Activated CD8-positive, alpha-beta memory T cell treated with anti-CD3 and anti-CD28 coated beads, Interleukin-2, amount 50 U/mL, for 4 hours (primary cell): ENCODE data around the gene MTFMT.
"Not testable (repeated sequence)": the region's sequence is repeated elsewhere in the genome, so short reads cannot be mapped to it uniquely, and the experiment has no call there.

Experiments used
- DNase-seq: peaks from one replicate; pipeline ENCODE4 v3.0.0-alpha.2; 2020

The MTFMT gene

DNA sequence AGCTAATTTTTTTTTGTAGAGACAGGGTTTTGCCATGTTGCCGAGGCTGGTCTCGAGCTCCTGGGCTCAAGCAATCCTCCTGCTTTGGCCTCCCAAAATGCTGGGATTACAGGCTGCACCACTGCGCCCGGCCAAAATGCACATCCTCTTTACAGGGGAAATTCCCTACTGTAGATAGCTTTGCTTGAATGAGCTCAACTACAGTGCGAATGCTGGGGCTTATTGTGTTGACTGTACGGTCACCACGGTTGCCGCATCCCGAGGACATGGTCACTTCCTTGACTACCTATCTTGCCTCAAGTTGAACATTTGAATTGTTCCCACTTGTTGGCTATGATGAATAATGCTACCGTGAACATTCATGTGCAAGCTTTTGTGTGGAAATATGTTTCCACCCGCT, 5.3 kb upstream of the MTFMT start:
- DNase-seq: no peak

DNA sequence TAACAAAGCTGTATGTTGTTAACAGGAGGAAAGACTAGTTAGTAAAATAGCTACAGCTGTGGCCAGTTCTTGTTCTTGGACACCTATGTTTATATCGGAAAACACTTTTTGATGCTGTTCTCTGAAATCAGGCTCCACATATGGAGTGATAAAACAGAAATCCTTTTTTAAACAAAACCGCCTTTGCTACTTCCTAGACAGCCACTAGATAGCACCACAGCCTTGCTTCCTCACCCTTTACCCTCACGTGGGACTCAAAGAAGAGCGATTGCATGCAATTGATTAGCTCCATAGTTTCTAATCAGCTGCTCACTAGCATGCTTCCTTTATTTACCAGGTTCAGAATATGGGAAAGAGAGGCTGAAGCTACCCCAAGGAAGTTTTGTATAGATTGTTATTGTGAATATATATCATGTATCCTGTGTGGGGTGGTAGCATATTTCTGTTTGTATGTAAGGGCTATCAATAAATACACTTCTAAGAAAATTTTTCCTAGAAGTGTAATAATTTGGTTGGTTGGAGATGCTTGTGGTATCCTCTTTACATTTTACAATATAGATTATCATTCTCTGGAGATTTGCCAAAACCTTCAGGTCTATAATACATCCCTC, 4.3 kb upstream of the MTFMT start:
- no peak for DNase-seq

DNA sequence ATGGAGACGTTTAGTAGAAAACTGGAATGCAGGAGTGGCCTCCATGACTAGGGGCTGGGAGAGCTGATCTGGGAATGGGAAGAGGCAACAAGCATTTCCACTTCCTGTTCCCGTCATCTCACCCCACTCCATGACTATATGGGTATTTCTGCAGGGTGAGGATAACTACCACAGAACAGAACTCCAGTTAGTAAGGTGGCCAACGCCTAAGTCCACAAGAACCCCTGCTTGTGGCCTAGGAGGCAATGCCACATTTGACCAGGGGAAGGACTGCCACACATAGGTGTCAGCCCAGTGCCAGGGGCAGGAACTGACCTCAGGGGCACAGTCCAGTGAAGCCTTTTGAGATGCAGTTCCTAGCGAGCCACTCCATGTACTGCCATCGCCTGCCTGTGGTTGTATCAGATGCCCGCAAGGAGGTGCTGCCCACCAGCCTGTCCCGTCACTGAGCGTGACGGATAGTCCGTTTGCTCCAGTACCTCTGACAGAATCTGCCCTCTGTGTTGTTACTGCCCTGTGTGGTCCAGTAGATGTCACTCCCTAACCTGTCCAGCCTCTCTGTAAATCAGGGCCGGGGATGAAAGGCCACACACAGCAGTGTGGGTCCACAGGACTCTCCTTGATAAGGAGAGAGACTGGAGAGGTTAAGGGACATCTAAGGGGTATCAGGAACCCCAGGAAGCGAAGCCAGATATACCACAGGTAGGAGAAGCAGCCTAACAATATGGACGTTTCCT, 3.5 kb upstream of the MTFMT start:
- no peak for DNase-seq

DNA sequence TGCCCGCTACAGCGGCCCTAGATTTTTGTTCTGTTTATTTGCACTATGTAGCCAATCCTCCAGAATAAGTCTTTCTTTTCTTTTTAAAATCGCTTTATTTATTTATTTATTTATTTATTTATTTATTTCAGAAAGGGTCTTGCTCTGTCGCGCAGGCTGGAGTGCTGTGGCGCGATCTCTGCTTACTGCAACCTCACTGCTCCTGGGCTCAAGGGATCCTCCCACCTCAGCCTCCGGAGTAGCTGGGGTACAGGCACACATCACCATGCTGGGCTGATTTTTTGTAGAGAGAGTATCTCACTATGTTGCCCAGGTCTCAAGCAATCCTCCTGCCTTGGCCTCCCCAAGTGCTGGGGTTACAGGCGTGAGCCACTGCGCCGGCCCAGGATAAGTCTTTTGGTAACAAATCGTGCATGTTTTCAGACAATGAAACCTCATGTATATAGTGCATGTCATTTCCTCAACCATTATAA, 333 bp upstream of the MTFMT start:
- no peak for DNase-seq

DNA sequence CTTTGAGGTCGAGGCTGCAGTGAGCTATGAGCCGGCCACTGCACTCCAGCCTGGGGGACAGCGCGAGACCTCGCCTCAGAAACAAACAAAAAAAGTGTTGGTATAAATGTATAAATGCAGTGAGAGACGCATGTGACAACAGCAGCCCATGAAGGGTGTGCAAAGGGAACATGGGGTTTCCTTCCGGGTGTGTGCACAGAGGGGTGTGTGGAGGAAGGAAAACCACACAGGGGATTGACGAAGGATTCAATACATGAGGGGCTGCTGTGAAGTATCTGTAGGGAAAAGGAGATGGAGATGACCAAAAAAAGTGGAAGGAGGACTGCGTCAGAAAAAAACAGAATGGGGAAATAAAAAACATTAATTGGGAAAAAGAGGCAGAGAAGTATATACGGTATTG, 1.1 kb downstream of the MTFMT start:
- no peak for DNase-seq

DNA sequence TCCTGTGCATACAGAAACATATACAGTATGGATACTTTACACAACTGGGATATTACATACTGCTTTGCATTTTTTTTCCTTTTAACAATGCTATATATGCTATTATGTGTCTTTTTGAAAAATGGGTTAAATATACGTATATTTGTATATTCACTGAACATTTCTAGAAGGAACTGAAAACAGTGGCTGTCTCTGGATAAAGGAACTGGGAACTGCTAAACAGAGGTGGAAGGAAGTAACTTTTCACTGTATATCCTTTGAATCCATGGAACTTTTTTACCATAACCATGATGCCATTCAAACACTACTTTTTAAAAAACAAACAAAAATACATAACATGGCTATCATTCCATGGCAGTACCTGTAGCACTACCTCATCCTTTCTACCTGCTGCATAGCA, 1.8 kb downstream of the MTFMT start:
- no peak for DNase-seq

DNA sequence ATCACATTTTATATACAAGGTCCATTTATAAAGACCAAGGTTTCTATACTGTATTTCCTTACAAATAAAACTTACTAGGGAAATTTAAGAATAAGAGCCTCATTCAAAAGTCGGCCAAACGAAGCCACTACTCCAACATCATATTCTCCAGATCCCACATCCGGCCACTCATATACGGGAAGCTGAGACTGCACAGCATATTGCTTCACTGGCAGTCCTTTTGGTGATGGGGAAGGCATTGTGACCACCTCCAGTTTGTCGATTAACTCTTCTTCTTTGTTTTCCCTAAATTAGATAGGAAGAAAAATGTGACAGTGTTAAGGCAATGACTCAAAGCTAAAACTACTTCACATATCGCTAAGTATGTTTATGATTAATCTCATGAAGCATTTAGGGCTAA, 2.7 kb downstream of the MTFMT start:
- DNase-seq: no peak

DNA sequence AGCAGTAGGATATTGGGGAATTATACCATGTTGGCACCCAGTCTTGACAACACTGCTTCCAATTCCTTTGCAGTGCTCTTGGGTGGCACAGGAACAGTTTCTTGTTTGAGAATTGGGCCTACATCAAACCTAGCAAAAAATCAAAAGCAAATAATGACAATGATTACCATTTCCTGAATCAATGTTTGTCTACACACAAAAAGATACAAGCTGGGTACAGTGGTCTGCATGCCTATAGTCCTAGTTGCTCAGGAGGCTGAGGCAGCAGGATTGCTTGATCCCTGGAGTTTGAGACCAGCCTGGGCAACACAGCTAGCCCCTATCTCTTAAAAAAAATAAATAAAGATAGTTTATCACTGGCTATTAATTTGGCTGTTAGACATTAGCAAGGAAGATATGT, 8.0 kb downstream of the MTFMT start:
- no peak for DNase-seq

DNA sequence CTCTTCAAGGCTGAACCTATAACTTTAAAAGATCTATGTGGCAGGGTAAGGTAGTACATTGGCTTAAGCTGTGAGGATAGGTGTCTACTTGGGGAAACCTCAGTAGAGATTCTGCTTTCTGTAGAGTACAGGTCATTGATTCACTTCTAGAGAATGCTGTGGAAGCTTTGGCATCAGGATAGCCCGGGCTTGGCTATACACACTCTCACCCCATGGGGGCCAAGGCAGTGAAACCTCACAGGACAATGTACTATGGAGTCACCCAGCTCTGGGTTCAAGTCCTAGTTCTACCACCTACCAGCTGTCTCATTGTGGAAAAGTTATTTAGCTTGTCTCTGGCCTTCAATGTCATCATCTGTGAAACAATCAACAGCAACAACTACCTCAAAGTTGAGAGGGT, 9.0 kb downstream of the MTFMT start:
- no peak for DNase-seq

DNA sequence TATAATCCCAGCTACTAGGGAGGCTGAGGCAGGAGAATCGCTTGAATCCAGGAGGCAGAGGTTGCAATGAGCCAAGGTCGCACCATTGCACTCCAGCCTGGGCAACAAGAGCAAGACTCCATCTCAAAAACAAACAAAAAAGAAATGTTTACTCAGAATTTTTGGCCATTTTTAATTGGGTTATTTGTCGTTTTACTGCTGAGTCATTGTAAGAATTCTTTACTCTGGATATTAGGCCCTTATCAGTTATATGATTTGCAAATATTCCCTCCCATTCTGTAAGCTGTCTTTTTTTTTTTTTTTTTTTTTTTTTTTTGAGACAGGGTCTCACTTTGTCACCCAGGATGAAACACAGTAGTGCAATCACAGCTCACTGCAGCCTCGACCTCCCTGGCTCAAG, 18.2 kb downstream of the MTFMT start:
- not testable (repeated sequence) for DNase-seq

DNA sequence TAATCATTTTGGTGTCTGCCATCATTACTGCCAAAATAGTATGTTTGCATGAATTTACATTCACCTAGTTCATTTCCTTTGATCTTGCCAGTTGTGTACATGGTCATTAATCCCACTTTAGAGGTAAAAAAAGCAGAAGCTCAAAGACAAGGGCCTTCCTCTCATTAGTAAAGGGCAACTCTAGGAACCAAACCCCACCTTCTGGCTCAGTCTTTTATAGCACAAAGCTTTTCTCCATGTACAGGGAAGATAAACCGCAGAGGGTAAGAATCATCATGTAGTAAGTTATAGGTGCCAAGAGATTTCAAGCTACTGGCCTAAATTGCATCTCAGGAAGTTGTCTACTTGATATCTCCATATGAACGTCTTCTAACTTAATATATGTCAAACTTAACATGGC, 20.5 kb downstream of the MTFMT start:
- DNase-seq: no peak

DNA sequence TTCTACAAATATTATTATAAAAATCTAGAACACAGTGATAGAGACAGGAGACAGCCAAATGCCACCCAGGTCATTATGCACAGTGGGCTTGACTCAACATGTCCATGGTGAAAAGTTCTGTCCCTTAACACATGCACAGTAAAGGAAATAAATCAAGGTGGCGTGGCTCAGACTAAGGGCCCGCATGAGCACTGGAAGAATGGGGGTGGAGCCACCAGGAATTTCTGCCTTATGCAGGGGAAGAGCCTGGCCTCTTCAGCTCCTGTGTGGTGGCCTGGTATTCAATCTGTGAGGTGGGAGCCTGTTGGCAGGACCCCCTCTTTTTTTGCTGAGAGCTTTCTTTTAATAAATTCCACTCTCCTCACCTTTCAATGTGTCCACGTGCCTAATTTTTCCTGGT, 22.6 kb downstream of the MTFMT start:
- no peak for DNase-seq

DNA sequence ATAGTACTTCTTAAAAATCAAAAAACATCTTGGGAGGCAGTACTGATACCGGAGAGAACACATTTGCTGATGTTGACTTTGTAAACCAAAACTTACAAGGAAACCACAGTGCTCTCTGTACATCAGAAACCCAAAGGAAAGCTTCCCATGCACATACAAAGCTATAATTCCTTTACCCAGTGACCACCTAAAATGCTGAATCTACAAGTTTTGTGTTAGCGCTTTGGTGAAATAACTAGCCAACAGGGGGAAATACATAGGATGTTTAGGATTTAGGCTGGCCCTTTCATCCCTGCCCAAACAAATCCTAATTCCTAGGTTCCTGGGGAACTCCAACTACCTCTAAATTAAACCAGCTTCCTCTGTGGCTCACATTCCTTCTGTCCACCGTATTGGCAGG, 24.4 kb downstream of the MTFMT start:
- no peak for DNase-seq

DNA sequence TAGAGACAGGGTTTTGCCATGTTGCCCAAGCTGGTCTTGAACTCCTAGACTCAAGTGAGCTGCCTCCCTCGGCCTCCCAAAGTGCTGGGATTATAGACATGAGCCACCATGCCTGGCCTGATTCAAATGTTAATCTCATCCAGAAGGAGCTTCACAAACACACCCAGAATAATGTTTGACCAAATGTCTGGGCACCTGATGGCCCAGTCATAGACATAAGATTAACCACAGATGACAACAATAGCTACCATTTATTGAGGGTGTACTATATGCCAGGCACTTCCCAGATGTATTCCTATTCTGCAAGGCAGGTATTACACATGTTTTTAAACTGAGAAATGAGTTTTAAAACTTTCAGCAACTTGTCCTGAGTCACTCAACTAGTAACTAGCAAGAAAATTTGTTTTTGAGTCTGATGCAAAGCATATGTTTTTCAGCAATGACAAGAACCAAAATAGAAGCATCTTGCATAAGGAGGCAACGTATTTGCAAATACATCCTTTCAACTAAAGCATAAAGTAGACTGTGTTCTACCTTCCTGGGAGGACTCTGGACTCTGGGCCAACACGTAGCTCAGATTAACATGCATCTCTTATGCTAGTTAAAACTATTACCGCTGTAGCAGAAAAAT, 31.6 kb downstream of the MTFMT start:
- DNase-seq: no peak

DNA sequence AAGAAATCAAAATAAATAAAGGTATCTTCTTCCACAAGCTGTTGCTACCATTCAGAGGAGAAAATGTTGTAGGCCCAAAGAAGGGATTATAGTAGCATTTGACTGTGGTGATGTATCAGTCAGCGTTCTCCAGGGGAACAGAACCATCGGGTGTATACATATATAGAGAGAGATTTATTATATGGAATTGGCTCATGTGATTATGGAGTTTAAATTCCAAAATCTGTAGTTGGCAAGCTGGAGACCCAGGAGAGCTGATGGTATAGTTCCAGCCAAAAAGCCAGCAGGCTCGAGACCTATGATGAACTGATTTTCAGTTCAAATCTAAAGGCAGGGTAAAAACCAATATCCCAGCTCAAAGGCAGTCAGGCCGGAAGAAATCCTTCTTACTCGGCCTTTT, 32.4 kb downstream of the MTFMT start:
- no peak for DNase-seq

DNA sequence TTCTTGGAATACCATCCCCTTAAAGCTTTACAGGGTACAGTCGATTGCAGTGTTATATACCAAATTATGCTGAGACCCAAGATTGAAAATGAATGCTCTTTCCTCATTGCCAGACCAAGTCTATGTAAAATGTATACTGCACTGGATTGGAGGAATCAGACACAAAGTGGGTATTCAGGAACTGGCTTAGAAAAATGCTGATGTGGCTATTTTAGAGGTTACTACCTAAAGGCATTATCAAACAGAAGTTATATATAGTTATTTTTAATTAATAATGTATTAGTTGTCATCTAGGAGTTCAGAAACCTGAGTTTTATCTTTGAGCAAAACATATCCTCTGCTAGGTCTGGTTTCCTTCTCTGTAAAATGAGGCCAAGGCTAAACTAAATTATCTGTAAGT, 36.1 kb downstream of the MTFMT start:
- DNase-seq: no peak

DNA sequence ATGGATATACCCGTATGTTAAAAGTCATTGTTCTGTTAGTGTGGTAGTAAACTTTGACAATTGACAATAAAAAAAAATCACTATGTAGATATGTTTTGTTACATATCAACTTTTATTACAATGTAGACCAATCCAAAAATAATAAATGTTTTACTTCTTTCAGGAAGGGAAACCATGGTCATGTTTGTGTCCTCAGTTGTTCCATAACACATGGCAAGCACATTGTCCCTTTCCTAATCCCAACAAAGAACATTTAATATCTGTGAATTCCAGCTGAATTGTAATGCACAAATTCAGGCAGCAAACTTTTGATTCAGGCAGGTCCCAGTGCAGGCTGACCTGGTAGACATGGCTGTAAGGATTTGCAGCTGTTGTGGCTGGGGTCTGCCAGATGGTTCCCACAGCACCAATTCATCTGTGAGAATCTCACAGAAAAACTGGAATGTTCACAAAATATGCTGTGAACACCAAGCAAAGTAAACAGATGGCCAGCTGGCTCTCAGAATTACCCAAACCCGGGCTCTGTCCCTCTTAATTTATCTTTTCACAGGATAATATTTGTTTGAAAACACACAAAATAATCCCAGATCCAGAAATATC, 37.8 kb downstream of the MTFMT start:
- no peak for DNase-seq

DNA sequence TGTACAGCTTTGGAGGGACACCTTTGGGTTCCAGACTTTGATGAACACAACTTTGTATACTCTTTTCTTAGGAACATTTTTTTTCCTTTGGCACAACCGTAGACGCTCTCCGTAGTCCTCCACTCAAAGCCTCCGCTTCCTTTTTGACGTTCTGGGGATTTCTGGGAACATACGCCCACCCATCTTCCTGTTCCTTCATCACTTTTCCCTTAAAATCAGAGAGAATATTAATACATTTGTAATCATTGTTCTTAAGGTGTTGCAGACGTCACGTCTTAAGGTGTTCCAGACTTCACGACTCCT, 39.3 kb downstream of the MTFMT start:
- DNase-seq: no peak

DNA sequence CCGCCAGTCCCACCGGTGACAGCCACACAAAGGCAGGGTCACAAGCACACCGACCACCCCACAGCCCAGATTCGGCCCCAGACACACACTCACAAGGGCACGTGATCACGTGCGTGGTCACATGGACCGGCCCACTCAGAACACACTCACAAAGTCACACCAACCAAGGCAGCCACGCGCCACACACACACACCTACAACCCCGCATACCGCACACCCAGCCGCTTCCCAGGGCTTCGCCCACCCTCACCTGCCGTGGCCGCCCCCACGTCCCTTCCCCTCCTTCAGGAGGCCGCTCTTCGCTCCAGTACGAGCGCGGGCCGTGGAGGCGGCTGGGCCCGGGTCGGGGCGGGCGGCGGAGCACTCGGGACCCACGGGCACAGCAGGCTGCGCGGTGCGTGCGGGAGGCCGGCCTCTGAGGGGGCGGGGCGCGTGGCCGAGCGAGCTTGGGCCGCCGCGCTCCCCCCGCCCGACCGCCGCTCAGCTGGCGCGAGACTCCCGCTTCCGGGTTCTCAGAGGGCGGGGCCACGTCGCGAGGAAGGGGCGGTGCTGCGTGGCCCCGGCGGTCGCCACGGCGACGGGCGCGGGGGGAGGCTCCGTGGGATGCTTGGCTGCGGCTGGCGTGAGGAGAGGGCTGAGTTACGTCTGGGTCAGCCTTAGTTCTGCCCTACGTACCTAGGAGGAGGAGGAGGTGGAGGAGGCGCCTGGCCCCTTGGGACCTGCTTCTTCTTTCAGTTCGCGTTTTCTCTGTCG, 39.8 kb downstream of the MTFMT start, which contains the start of gene SPG21:
Gene SPG21 (minus strand): TSS at position 499 of the 752 bp plus-strand sequence. CDS start 6,345 bp downstream, outside the sequence.
- DNase-seq: peak; percentile 92

DNA sequence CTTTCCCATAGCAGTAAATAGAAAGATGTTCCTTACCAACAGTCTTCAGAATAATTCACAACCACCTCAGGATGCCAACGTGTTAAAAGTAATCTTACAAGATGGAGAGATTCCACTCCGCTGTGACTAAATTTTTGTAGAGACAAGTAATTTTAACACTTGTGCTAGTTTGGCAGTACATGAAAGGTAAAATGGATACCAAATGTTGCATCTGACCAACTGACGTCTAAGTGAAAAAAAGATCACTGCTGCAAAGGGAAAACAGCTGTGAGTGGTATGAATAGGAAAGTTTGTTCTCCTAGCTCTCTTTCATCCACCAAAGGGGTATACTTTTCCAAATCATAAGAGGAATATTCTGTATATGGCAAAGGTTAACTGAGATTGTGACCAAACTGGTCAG, 42.3 kb downstream of the MTFMT start:
- DNase-seq: no peak

DNA sequence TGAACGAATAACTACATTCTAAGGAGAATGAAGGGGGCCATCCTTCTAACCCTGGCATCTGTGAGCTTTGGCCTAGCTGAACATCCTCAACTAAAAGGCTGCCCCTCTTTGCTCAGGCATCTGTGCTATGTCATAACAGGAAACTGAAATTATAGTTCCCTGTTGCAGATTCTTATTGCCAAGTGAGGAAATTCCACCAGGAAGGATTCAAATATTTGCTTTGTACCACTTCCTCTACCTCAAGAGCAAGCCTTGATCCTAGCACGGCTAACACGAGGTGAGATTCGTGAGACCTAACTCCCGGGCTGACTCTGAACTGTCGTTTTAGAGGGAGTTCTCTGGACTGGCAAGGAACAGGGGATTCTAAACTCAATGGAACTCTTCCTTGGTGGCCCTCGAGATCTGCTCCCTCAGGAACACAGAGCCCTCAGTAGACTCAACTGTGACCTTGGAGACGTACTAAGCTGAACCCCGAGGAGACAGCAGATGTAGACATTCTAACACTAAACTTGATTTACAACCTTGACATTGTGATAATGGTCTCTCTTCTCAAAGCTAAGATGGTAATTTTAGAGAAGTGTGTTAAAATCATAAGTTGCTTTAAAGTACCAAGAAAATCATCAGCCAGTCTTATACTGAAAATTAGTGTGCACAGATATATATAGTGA, 43.9 kb downstream of the MTFMT start:
- DNase-seq: no peak

DNA sequence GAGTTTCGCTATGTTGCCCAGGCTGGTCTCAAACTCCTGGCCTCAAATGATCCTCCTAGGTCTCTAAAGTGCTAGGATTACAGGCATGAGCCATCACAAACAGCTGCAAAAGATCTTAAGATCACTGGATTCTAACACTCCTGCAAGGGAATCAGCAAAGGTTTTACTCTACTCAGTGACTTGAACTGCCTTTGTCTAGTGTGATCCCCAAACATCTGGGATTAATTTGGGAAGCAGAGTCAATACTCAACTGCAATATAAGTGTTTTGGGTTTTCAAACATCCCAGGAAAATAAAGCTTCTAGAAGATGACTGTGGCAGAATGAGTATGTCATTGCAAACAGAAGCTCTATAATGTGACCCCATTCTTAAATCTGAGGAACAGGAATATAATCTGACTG, 47.0 kb downstream of the MTFMT start:
- no peak for DNase-seq
